ENCODE measurements around the gene YY2.

YY2 gene

DNA sequence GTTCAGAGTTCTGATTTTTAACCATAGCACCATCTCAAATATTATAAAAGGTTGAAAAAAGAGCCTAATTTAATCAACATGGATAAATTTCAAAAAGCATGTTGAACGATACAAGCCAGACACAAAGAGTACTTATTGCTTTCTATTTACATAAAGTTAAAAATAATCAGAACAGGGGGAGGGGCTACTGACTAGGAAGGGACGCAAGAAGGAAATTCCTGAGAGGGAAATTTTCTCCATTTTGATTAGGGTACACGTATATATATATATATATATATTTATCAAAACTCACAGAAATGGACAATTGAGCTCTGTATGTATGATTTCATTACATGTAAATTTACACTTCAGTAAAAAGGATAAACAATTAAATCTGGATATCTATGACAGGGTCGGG is 16.9 kb upstream of the YY2 start:
- peak overlapping the region; percentile 74 for H3K4me3 ChIP-seq (ENCODE audit: low read depth, low read length)
- H3K9ac ChIP-seq = no peak overlapping the region
- peak overlapping the region; percentile 81 for H3K4me2 ChIP-seq (ENCODE audit: low read length)
- peak overlapping the region; percentile 64 for H3K27ac ChIP-seq
- H3K9me3 ChIP-seq (ENCODE audit: control insufficient read depth, low read length) = no peaks in the 10 kb centered on the region
- H3K79me2 ChIP-seq = no peaks in the 10 kb centered on the region
- no peaks in the 10 kb centered on the region for H3K27me3 ChIP-seq (ENCODE audit: control insufficient read depth, insufficient read depth, low read length)
- H3K36me3 ChIP-seq (ENCODE audit: control insufficient read depth, insufficient read depth, low read length) = no peaks in the 10 kb centered on the region
- peak overlapping the region; percentile 85 for H2AFZ ChIP-seq
- no peaks in the 10 kb centered on the region for H3K4me1 ChIP-seq
- TF ChIP-seq, protein P1, sequence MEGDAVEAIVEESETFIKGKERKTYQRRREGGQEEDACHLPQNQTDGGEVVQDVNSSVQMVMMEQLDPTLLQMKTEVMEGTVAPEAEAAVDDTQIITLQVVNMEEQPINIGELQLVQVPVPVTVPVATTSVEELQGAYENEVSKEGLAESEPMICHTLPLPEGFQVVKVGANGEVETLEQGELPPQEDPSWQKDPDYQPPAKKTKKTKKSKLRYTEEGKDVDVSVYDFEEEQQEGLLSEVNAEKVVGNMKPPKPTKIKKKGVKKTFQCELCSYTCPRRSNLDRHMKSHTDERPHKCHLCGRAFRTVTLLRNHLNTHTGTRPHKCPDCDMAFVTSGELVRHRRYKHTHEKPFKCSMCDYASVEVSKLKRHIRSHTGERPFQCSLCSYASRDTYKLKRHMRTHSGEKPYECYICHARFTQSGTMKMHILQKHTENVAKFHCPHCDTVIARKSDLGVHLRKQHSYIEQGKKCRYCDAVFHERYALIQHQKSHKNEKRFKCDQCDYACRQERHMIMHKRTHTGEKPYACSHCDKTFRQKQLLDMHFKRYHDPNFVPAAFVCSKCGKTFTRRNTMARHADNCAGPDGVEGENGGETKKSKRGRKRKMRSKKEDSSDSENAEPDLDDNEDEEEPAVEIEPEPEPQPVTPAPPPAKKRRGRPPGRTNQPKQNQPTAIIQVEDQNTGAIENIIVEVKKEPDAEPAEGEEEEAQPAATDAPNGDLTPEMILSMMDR (IDR thresholded peaks at IDR 0.05) = no peak

DNA sequence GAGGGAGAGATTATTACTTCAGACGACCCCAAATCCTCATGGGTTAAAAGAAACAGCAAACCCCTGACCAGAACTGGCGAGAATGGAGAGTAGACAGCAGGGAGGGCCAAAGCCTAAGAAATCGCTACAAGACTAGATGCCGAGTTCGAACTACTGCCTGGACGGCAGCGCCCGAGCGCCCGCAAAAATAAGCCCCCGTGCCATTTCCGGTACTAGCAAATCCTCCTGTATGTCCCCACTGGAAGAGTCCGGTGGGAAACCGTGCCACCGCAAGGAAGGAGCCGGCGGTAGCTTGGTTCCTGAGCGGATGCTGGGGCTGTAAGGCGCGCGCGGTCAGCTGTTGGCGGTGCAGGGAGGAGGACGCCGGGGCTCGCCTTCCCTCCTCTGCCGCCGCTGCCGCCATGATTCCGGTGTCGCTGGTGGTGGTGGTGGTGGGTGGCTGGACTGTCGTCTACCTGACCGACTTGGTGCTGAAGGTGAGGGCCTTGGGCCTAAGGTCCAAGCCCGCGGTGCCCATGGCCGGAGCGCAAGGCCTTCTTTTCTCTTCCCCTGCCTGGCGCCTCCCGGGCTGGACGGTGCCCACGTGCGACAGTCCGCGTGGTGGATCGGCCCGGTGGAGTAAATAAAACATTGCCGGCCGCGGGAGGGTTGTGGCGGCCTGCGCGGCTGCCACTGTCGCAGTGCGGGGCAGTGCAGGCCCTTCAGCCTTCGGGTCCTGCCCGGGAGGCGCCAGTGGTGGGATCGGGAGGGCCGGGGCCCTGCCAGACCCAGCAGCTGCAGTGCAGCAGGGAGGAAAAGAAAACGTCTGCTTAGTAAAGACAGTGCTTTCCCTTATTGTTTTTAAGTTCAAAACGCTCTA is 16.2 kb upstream of the YY2 start, which contains the start of gene MBTPS2:
MBTPS2 (plus strand) TSS at position 284 of the 859 bp plus-strand sequence; CDS start at position 402, 118 bp downstream.
- Histone ChIP-seq H3K27me3 (ENCODE audit: control insufficient read depth, insufficient read depth, low read length) (no peaks in the 10 kb centered on the region), H2AFZ (peak within 1 kb of the TSS; percentile 85), H3K9me3 (ENCODE audit: control insufficient read depth, low read length) (no peaks in the 10 kb centered on the region), H3K4me3 (ENCODE audit: low read depth, low read length) (peak within 1 kb of the TSS; percentile 74), H3K4me2 (ENCODE audit: low read length) (peak within 1 kb of the TSS; percentile 81), H3K36me3 (ENCODE audit: control insufficient read depth, insufficient read depth, low read length) (no peaks in the 10 kb centered on the region), H3K9ac (peak within 1 kb of the TSS; percentile 78), H3K4me1 (no peaks in the 10 kb centered on the region), H3K27ac (peak within 1 kb of the TSS; percentile 64), H3K79me2 (no peaks in the 10 kb centered on the region)
- TF ChIP-seq, protein P1 (IDR thresholded peaks at IDR 0.05) = no peak

DNA sequence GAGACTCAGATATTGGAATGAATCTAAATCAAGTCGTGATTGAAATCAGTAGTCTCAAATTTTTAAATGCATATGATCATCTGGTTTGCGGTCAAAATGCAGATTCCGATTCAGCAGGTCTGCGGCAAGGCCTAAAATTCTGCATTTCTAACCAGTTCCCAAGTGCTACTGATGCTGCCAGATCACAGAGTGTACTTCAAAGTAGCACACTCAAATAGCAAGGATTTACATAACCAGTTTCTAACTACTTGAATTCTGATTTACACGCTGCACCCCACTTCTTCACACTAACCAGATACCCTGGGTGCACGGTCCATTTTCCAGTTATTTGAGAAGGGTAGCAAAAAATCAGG is 15.6 kb upstream of the YY2 start:
- H3K36me3 ChIP-seq (ENCODE audit: control insufficient read depth, insufficient read depth, low read length) = no peaks in the 10 kb centered on the region
- H3K9me3 ChIP-seq (ENCODE audit: control insufficient read depth, low read length) = no peaks in the 10 kb centered on the region
- peak overlapping the region; percentile 81 for H3K4me2 ChIP-seq (ENCODE audit: low read length)
- peak overlapping the region; percentile 85 for H2AFZ ChIP-seq
- no peaks in the 10 kb centered on the region for H3K4me1 ChIP-seq
- H3K79me2 ChIP-seq = no peaks in the 10 kb centered on the region
- H3K27me3 ChIP-seq (ENCODE audit: control insufficient read depth, insufficient read depth, low read length) = no peaks in the 10 kb centered on the region
- H3K4me3 ChIP-seq (ENCODE audit: low read depth, low read length) = peak overlapping the region; percentile 74
- H3K9ac ChIP-seq = peak overlapping the region; percentile 78
- peak overlapping the region; percentile 64 for H3K27ac ChIP-seq
- TF ChIP-seq, protein P1 (IDR thresholded peaks at IDR 0.05) = no peak

DNA sequence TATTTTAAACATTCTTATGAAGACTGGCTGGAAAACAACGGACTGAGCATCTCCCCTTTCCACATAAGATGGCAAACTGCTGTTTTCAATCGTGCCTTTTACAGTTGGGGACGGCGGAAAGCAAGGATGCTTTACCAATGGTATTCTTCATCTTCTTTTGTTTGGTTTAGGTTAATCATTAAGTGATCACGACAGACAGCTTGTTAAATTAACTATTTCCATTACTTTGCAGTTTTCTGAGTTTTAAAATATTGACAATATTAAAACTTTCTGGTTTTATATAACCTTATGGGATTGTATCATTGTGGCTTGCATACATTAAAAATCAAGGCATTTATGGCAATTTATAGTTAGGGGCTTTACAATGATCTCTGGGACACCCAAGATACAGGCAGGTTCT is 12.6 kb upstream of the YY2 start:
- Histone ChIP-seq H3K36me3 (ENCODE audit: control insufficient read depth, insufficient read depth, low read length) (no peaks in the 10 kb centered on the region), H3K4me3 (ENCODE audit: low read depth, low read length) (no peak overlapping the region), H3K27me3 (ENCODE audit: control insufficient read depth, insufficient read depth, low read length) (no peaks in the 10 kb centered on the region), H3K9ac (no peak overlapping the region), H3K9me3 (ENCODE audit: control insufficient read depth, low read length) (no peaks in the 10 kb centered on the region), H3K79me2 (no peaks in the 10 kb centered on the region), H3K4me2 (ENCODE audit: low read length) (no peak overlapping the region), H3K4me1 (no peaks in the 10 kb centered on the region), H2AFZ (no peak overlapping the region), H3K27ac (no peak overlapping the region)
- TF ChIP-seq, protein P1 (IDR thresholded peaks at IDR 0.05) = no peak

DNA sequence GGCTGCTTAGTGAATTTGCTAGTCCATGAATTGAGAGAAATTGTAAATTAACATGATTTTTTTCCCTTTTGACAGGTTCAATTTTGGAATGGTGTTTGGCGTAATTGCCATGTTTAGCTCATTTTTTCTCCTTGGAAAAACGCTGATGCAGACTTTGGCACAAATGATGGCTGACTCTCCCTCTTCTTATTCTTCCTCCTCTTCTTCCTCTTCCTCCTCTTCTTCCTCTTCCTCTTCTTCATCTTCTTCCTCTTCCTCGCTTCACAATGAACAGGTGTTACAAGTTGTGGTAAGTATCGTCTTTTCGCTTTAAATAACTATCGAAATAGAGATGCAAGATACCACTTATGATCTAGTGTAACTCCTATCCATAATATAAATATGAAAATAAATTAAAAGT is 10.7 kb upstream of the YY2 start:
- TF ChIP-seq, protein P1 (IDR thresholded peaks at IDR 0.05) = no peak
- no peak overlapping the region for H2AFZ ChIP-seq
- no peak overlapping the region for H3K4me2 ChIP-seq (ENCODE audit: low read length)
- no peaks in the 10 kb centered on the region for H3K36me3 ChIP-seq (ENCODE audit: control insufficient read depth, insufficient read depth, low read length)
- H3K79me2 ChIP-seq = no peaks in the 10 kb centered on the region
- H3K9me3 ChIP-seq (ENCODE audit: control insufficient read depth, low read length) = no peaks in the 10 kb centered on the region
- H3K4me3 ChIP-seq (ENCODE audit: low read depth, low read length) = no peak overlapping the region
- H3K27ac ChIP-seq = no peak overlapping the region
- H3K9ac ChIP-seq = no peak overlapping the region
- H3K4me1 ChIP-seq = no peaks in the 10 kb centered on the region
- no peaks in the 10 kb centered on the region for H3K27me3 ChIP-seq (ENCODE audit: control insufficient read depth, insufficient read depth, low read length)

Measured in parathyroid adenoma (tissue), 2 donors.